ENCODE measurements around the gene GALNTL6.
A peak's percentile ranks its signal among the peaks of the same experiment; 100 is the strongest.
"Not testable (repeated sequence)": the region's sequence is repeated elsewhere in the genome, so short reads cannot be mapped to it uniquely, and the experiment has no call there.

The GALNTL6 gene

GRCh38 chr4:172797281-172797680, 984.1 kb downstream of the GALNTL6 start:
- not testable (repeated sequence) for DNase-seq (ENCODE audit: low spot score); FAIRE-seq

- FAIRE-seq (no peak), DNase-seq (ENCODE audit: low spot score) (no peak)
Observed at GRCh38 chr4:172802032-172802431, 988.8 kb downstream of the GALNTL6 start.

- FAIRE-seq: no peak
Observed at GRCh38 chr4:172806841-172807240, 993.6 kb downstream of the GALNTL6 start.

GRCh38 chr4:172808196-172808595, 995.0 kb downstream of the GALNTL6 start:
- FAIRE-seq: no peak
- DNase-seq (ENCODE audit: low spot score): no peak

More at GRCh38 chr4:172806841-172807240, 993.6 kb downstream of the GALNTL6 start:
- no peak for DNase-seq (ENCODE audit: low spot score)

GRCh38 chr4:172809319-172809718, 996.1 kb downstream of the GALNTL6 start:
- DNase-seq (ENCODE audit: low spot score): no peak

GRCh38 chr4:172813359-172813923, 1000.2 kb downstream of the GALNTL6 start:
- FAIRE-seq (no peak), DNase-seq (ENCODE audit: low spot score) (no peak)

More at GRCh38 chr4:172809319-172809718, 996.1 kb downstream of the GALNTL6 start:
- FAIRE-seq: no peak

GRCh38 chr4:172815499-172816164, 1002.4 kb downstream of the GALNTL6 start:
- DNase-seq (ENCODE audit: low spot score): no peak
- no peak for FAIRE-seq

GRCh38 chr4:172818901-172819300, 1005.7 kb downstream of the GALNTL6 start:
- no peak for FAIRE-seq
- DNase-seq (ENCODE audit: low spot score): no peak

- no peak for FAIRE-seq
Observed at GRCh38 chr4:172819353-172819752, 1006.1 kb downstream of the GALNTL6 start.

GRCh38 chr4:172822331-172822730, 1009.1 kb downstream of the GALNTL6 start:
- FAIRE-seq (no peak), DNase-seq (ENCODE audit: low spot score) (peak; percentile 45)

More at GRCh38 chr4:172819353-172819752, 1006.1 kb downstream of the GALNTL6 start:
- DNase-seq (ENCODE audit: low spot score): no peak

GRCh38 chr4:172826346-172826745, 1013.1 kb downstream of the GALNTL6 start:
- DNase-seq (ENCODE audit: low spot score): no peak
- no peak for FAIRE-seq

- DNase-seq (ENCODE audit: low spot score): no peak
- FAIRE-seq: no peak
Observed at GRCh38 chr4:172826861-172827260, 1013.7 kb downstream of the GALNTL6 start.

- FAIRE-seq: peak; percentile 44
- no peak for DNase-seq (ENCODE audit: low spot score)
Observed at GRCh38 chr4:172830295-172830764, 1017.1 kb downstream of the GALNTL6 start.

- no peak for DNase-seq (ENCODE audit: low spot score)
- FAIRE-seq: no peak
Observed at GRCh38 chr4:172836661-172837060, 1023.5 kb downstream of the GALNTL6 start.

- DNase-seq (ENCODE audit: low spot score) (no peak), FAIRE-seq (no peak)
Observed at GRCh38 chr4:172838111-172838510, 1024.9 kb downstream of the GALNTL6 start.

GRCh38 chr4:172838943-172839342, 1025.7 kb downstream of the GALNTL6 start:
- no peak for DNase-seq (ENCODE audit: low spot score)
- no peak for FAIRE-seq

- no peak for FAIRE-seq
- DNase-seq (ENCODE audit: low spot score): no peak
Observed at GRCh38 chr4:172842779-172843178, 1029.6 kb downstream of the GALNTL6 start.

- FAIRE-seq (no peak), DNase-seq (ENCODE audit: low spot score) (no peak)
Observed at GRCh38 chr4:172843192-172843591, 1030.0 kb downstream of the GALNTL6 start.

- no peak for FAIRE-seq
Observed at GRCh38 chr4:172844556-172844955, 1031.4 kb downstream of the GALNTL6 start.

GRCh38 chr4:172845281-172845680, 1032.1 kb downstream of the GALNTL6 start:
- no peak for FAIRE-seq
- no peak for DNase-seq (ENCODE audit: low spot score)

More at GRCh38 chr4:172844556-172844955, 1031.4 kb downstream of the GALNTL6 start:
- DNase-seq (ENCODE audit: low spot score): no peak

GRCh38 chr4:172850838-172851237, 1037.6 kb downstream of the GALNTL6 start:
- peak; percentile 80 for FAIRE-seq

GRCh38 chr4:172851534-172851933, 1038.3 kb downstream of the GALNTL6 start:
- no peak for DNase-seq (ENCODE audit: low spot score)
- FAIRE-seq: no peak

More at GRCh38 chr4:172850838-172851237, 1037.6 kb downstream of the GALNTL6 start:
- peak; percentile 61 for DNase-seq (ENCODE audit: low spot score)

GRCh38 chr4:172857026-172857425, 1043.8 kb downstream of the GALNTL6 start:
- DNase-seq (ENCODE audit: low spot score) (no peak), FAIRE-seq (no peak)

Measured in RCC 7860 (cell line).